ENCODE data around the gene CFAP46.

Gene CFAP46

DNA sequence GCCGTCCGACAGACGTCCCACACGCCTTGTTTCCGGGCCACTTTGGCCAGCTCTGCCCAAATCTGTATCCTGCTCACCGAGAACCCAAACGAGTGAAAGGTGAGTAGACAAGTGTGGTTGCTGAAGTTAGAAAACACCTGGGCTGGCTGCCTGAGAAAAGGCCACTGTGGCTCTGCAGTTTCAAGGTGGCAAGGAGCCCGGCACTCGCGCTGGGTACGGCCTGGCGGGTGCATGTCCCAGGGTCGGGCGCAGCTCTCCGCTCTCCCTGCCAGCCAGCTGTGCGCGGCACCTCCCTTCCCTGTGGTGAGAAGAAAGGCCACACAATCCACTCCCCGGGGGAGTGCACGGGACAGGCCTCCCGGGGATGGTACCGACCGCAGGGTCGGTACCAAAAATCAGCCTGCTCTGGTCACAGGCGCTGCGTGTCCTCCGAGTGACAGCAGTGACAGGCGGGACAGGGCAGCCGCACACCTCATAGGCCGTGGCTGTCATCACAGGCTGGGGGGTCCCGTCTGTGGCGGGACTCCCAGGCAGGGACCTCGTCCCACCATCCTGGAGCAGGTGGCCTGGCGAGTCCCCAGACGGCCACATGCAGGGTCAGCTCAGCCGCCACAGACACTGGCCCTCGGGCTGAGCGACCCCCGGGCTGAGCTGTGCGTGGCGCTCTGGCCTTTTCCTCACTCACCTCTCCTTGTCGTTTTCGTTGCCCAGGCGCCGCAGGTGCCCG is 22.8 kb downstream of the CFAP46 start:
- H2AK5ac ChIP-seq (ENCODE audit: low read length, severe bottlenecking): no peak overlapping the region
- H3K4ac ChIP-seq (ENCODE audit: low read depth in 1 of 2, low read length in 2 of 2): no peak overlapping the region
- H4K91ac ChIP-seq (ENCODE audit: low read length): no peak overlapping the region
- H3K18ac ChIP-seq (ENCODE audit: low read depth in 1 of 2, low read length in 2 of 2): no peak overlapping the region
- no peak overlapping the region for H3K4me3 ChIP-seq (ENCODE audit: insufficient read depth in 1 of 2, low read depth in 1 of 2, low read length in 2 of 2)
- DNase-seq: no peak
- H2BK120ac ChIP-seq (ENCODE audit: low read depth, low read length): no peak overlapping the region
- no peak overlapping the region for H3K27ac ChIP-seq (ENCODE audit: low read length, poor library complexity, severe bottlenecking)
- no peak overlapping the region for H3K9ac ChIP-seq (ENCODE audit: low read length)
- no peak overlapping the region for H3K4me2 ChIP-seq (ENCODE audit: low read length, poor library complexity, severe bottlenecking)
- H2BK5ac ChIP-seq (ENCODE audit: low read depth, low read length, poor library complexity, severe bottlenecking): no peak overlapping the region
- no peak overlapping the region for H2BK12ac ChIP-seq (ENCODE audit: low read length in 2 of 2)
- peaks cover 5% of the 10 kb centered on the region for H3K4me1 ChIP-seq (ENCODE audit: control insufficient read depth, insufficient read depth, low read depth, low read length)
- H3K14ac ChIP-seq (ENCODE audit: low read length in 2 of 2): no peak overlapping the region
- no peaks in the 10 kb centered on the region for H3K9me3 ChIP-seq (ENCODE audit: control insufficient read depth, low read length)
- no peak overlapping the region for H4K8ac ChIP-seq (ENCODE audit: low read length)
- H3K27me3 ChIP-seq (ENCODE audit: control insufficient read depth in 1 of 2, insufficient read depth in 1 of 2, low read length in 2 of 2): peaks cover 0 to 18% of the 10 kb centered on the region in 2 experiments
- H2AFZ ChIP-seq (ENCODE audit: low read depth, low read length): no peak overlapping the region
- 93% methylated on average over 45 of the region's 45 CpGs for WGBS
- H3K23ac ChIP-seq (ENCODE audit: low read length in 2 of 2): no peak overlapping the region
- no peaks in the 10 kb centered on the region for H3K36me3 ChIP-seq (ENCODE audit: control insufficient read depth in 1 of 2, insufficient read depth in 2 of 2, low read depth in 1 of 2, low read length in 2 of 2)
- H3K79me1 ChIP-seq (replicated peaks; ENCODE audit: low read length, poor library complexity, severe bottlenecking): no peaks in the 10 kb centered on the region
- no peak overlapping the region for H2BK15ac ChIP-seq (ENCODE audit: low read depth, poor library complexity, severe bottlenecking)

DNA sequence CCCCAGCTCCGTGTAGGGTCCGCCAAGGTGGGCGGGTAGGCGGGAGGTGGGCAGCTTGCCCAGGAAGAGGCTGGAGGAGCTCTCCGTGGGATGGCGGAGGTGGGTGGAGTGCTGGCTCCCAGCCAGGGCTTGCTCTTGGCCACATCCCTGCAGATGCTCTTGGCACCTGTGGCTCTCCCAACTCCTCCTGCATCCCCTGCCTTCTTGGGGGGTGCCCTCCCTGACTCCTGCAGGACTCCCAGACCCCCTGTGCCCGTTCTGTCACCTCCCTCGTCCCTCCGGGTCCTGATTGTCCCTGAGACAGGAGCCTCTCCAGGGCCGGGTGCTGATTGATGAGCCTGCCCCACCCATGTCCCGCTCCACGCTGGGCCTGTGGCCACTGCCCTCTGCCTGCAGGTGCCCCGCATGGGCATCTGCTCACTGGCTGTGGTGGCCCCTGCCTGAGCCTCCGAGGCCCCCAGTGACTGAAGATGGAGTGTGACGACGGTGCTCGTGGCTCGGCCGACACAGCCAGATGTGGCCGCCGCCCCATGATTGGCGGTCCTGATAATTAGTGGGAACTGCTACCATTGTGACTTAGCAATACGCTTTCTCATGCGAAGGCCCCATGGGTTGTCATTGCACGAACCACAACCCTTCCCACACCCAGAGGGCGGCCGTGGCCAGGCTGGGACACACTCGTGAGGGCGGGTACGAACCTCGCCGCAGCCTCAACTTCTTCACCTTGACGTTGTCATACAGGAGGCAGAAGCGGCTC is 23.6 kb downstream of the CFAP46 start:
- 91% methylated on average over 33 of the region's 34 CpGs for WGBS
- no peaks in the 10 kb centered on the region for H3K9me3 ChIP-seq (ENCODE audit: control insufficient read depth, low read length)
- no peak overlapping the region for H3K4ac ChIP-seq (ENCODE audit: low read depth in 1 of 2, low read length in 2 of 2)
- H3K18ac ChIP-seq (ENCODE audit: low read depth in 1 of 2, low read length in 2 of 2): no peak overlapping the region
- H3K9ac ChIP-seq (ENCODE audit: low read length): no peak overlapping the region
- no peak overlapping the region for H4K8ac ChIP-seq (ENCODE audit: low read length)
- H4K91ac ChIP-seq (ENCODE audit: low read length): peak overlapping the region; percentile 15
- H2AK5ac ChIP-seq (ENCODE audit: low read length, severe bottlenecking): no peak overlapping the region
- H3K27me3 ChIP-seq (ENCODE audit: control insufficient read depth in 1 of 2, insufficient read depth in 1 of 2, low read length in 2 of 2): peaks cover 0 to 18% of the 10 kb centered on the region in 2 experiments
- H2BK5ac ChIP-seq (ENCODE audit: low read depth, low read length, poor library complexity, severe bottlenecking): no peak overlapping the region
- H3K4me1 ChIP-seq (ENCODE audit: control insufficient read depth, insufficient read depth, low read depth, low read length): peaks cover 2% of the 10 kb centered on the region
- H2BK12ac ChIP-seq (ENCODE audit: low read length in 2 of 2): no peak overlapping the region
- no peak overlapping the region for H3K23ac ChIP-seq (ENCODE audit: low read length in 2 of 2)
- H3K79me1 ChIP-seq (replicated peaks; ENCODE audit: low read length, poor library complexity, severe bottlenecking): no peaks in the 10 kb centered on the region
- H3K14ac ChIP-seq (ENCODE audit: low read length in 2 of 2): no peak overlapping the region
- H3K27ac ChIP-seq (ENCODE audit: low read length, poor library complexity, severe bottlenecking): no peak overlapping the region
- DNase-seq: no peak
- H3K4me2 ChIP-seq (ENCODE audit: low read length, poor library complexity, severe bottlenecking): no peak overlapping the region
- no peaks in the 10 kb centered on the region for H3K36me3 ChIP-seq (ENCODE audit: control insufficient read depth in 1 of 2, insufficient read depth in 2 of 2, low read depth in 1 of 2, low read length in 2 of 2)
- no peak overlapping the region for H2BK120ac ChIP-seq (ENCODE audit: low read depth, low read length)
- H3K4me3 ChIP-seq (ENCODE audit: insufficient read depth in 1 of 2, low read depth in 1 of 2, low read length in 2 of 2): no peak overlapping the region
- H2AFZ ChIP-seq (ENCODE audit: low read depth, low read length): no peak overlapping the region
- no peak overlapping the region for H2BK15ac ChIP-seq (ENCODE audit: low read depth, poor library complexity, severe bottlenecking)

GRCh38 chr10:132918264-132918616 is 24.1 kb downstream of the CFAP46 start:
- Histone ChIP-seq H3K9ac (ENCODE audit: low read length) (no peak overlapping the region), H3K4me3 (ENCODE audit: insufficient read depth in 1 of 2, low read depth in 1 of 2, low read length in 2 of 2) (no peak overlapping the region), H3K79me1 (replicated peaks; ENCODE audit: low read length, poor library complexity, severe bottlenecking) (no peaks in the 10 kb centered on the region), H4K91ac (ENCODE audit: low read length) (no peak overlapping the region), H3K4me2 (ENCODE audit: low read length, poor library complexity, severe bottlenecking) (no peak overlapping the region), H3K23ac (ENCODE audit: low read length in 2 of 2) (no peak overlapping the region), H2BK120ac (ENCODE audit: low read depth, low read length) (no peak overlapping the region), H2BK5ac (ENCODE audit: low read depth, low read length, poor library complexity, severe bottlenecking) (no peak overlapping the region), H2AFZ (ENCODE audit: low read depth, low read length) (no peak overlapping the region), H3K18ac (ENCODE audit: low read depth in 1 of 2, low read length in 2 of 2) (no peak overlapping the region), H2BK15ac (ENCODE audit: low read depth, poor library complexity, severe bottlenecking) (no peak overlapping the region), H4K8ac (ENCODE audit: low read length) (no peak overlapping the region), H3K4me1 (ENCODE audit: control insufficient read depth, insufficient read depth, low read depth, low read length) (peaks cover 2% of the 10 kb centered on the region), H3K4ac (ENCODE audit: low read depth in 1 of 2, low read length in 2 of 2) (no peak overlapping the region), H3K27ac (ENCODE audit: low read length, poor library complexity, severe bottlenecking) (no peak overlapping the region), H2AK5ac (ENCODE audit: low read length, severe bottlenecking) (no peak overlapping the region), H3K36me3 (ENCODE audit: control insufficient read depth in 1 of 2, insufficient read depth in 2 of 2, low read depth in 1 of 2, low read length in 2 of 2) (no peaks in the 10 kb centered on the region), H3K27me3 (ENCODE audit: control insufficient read depth in 1 of 2, insufficient read depth in 1 of 2, low read length in 2 of 2) (peaks cover 0 to 18% of the 10 kb centered on the region in 2 experiments), H3K14ac (ENCODE audit: low read length in 2 of 2) (no peak overlapping the region), H3K9me3 (ENCODE audit: control insufficient read depth, low read length) (no peaks in the 10 kb centered on the region), H2BK12ac (ENCODE audit: low read length in 2 of 2) (no peak overlapping the region)
- no peak for DNase-seq
- WGBS: 95% methylated on average over 19 of the region's 19 CpGs

DNA sequence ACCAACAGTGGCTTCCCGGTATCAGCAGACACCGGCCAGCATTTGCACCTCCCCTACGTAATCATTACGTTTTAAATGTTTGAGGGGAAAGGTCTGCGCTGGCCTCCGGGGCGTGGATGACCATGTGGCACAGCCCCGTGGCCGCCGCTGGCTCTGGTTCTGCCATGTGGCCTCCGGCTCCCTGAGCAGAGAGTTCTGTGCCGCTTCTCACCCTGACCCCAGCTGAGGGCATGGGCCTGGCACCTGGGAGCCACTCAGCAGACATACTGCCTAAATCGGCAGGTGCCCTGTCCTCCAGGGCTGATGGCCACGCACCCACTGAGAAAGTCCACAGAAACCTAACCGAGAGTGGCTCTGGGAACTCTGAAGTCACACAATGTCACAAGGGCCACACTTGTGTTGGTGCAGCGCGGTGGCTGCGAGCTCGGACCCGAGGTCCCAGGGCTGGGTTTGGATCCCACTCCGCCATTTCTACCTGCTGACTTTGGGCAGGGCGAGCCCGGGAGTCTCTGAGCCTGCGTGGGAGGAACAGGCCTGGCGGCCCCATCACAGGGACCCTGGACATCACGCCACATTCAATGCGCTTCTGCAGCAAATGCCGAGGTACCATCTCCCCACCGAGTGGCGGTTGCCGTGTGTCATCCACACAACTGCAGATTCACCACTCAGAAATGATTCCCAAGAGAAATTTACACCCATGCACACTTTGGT is 25.3 kb downstream of the CFAP46 start:
- H2BK12ac ChIP-seq (ENCODE audit: low read length in 2 of 2): no peak overlapping the region
- no peak overlapping the region for H2BK5ac ChIP-seq (ENCODE audit: low read depth, low read length, poor library complexity, severe bottlenecking)
- no peak overlapping the region for H3K4me3 ChIP-seq (ENCODE audit: insufficient read depth in 1 of 2, low read depth in 1 of 2, low read length in 2 of 2)
- no peak overlapping the region for H3K4me2 ChIP-seq (ENCODE audit: low read length, poor library complexity, severe bottlenecking)
- no peaks in the 10 kb centered on the region for H3K36me3 ChIP-seq (ENCODE audit: control insufficient read depth in 1 of 2, insufficient read depth in 2 of 2, low read depth in 1 of 2, low read length in 2 of 2)
- H3K4me1 ChIP-seq (ENCODE audit: control insufficient read depth, insufficient read depth, low read depth, low read length): peaks cover 2% of the 10 kb centered on the region
- no peak overlapping the region for H3K23ac ChIP-seq (ENCODE audit: low read length in 2 of 2)
- H4K91ac ChIP-seq (ENCODE audit: low read length): no peak overlapping the region
- H3K9ac ChIP-seq (ENCODE audit: low read length): no peak overlapping the region
- no peak overlapping the region for H3K27ac ChIP-seq (ENCODE audit: low read length, poor library complexity, severe bottlenecking)
- no peak overlapping the region for H4K8ac ChIP-seq (ENCODE audit: low read length)
- H2BK15ac ChIP-seq (ENCODE audit: low read depth, poor library complexity, severe bottlenecking): no peak overlapping the region
- 88% methylated on average over 31 of the region's 31 CpGs for WGBS
- no peak overlapping the region for H2BK120ac ChIP-seq (ENCODE audit: low read depth, low read length)
- no peak overlapping the region for H3K4ac ChIP-seq (ENCODE audit: low read depth in 1 of 2, low read length in 2 of 2)
- no peak overlapping the region for H2AFZ ChIP-seq (ENCODE audit: low read depth, low read length)
- H3K18ac ChIP-seq (ENCODE audit: low read depth in 1 of 2, low read length in 2 of 2): no peak overlapping the region
- no peak for DNase-seq
- H3K14ac ChIP-seq (ENCODE audit: low read length in 2 of 2): no peak overlapping the region
- H2AK5ac ChIP-seq (ENCODE audit: low read length, severe bottlenecking): no peak overlapping the region
- peaks cover 5 to 30% of the 10 kb centered on the region in 2 experiments for H3K27me3 ChIP-seq (ENCODE audit: control insufficient read depth in 1 of 2, insufficient read depth in 1 of 2, low read length in 2 of 2)
- H3K79me1 ChIP-seq (replicated peaks; ENCODE audit: low read length, poor library complexity, severe bottlenecking): no peaks in the 10 kb centered on the region
- H3K9me3 ChIP-seq (ENCODE audit: control insufficient read depth, low read length): no peaks in the 10 kb centered on the region

All from mesenchymal stem cell (in vitro differentiated cells and primary cell).